Mucosa of descending colon (tissue), 3 donors: ENCODE measurements around the gene CKAP2L. TPM values are rescaled to one million over a fixed set of nuclear protein-coding genes. Genes with fewer than 3 reads are reported as not detected.

ENCODE experiments used
- ATAC-seq: fragments of 200-7000 bp; cut with Tn5 transposase; one replicate; pipeline ENCODE4 v1.9.1; 2020; ENCODE audit warnings: mild to moderate bottlenecking, moderate library complexity
- DNase-seq, 3 donors: peaks; one replicate each; pipeline ENCODE4 v3.0.0-alpha.2; 2020
- H3K36me3 ChIP-seq: fragments of 200-600 bp; one replicate; pipeline ENCODE4 v1.8.0; 2021; ENCODE audit warnings: low read depth, mild to moderate bottlenecking
- H3K4me1 ChIP-seq: fragments of 200-600 bp; one replicate; pipeline ENCODE4 v1.8.0; 2021; ENCODE audit warnings: low read depth, mild to moderate bottlenecking
- H3K4me3 ChIP-seq: fragments of 200-600 bp; one replicate; pipeline ENCODE4 v1.8.0; 2021; ENCODE audit warnings: mild to moderate bottlenecking
- H3K9me3 ChIP-seq: fragments of 200-600 bp; one replicate; pipeline ENCODE4 v1.8.0; 2021; ENCODE audit warnings: mild to moderate bottlenecking
- intact Hi-C, 2 donors: fragments of 100-400 bp; cut with DNase I in 1 of 2; cut with micrococcal nuclease in 1 of 2; formaldehyde crosslinking; loops; one replicate each; pipeline versions ENCODE4 v1.11.0 to v1.11.1; 2022; cut with DNase I, micrococcal nuclease
- total RNA-seq, 3 donors: library from RNA; stranded (reverse); fragmentation: NEBNext Ultra II Directional in 2 of 3; extraction: Animal tissue kit (Norgen Biotek cat#: 25700) in 2 of 3; gene quantifications; one replicate each; pipeline versions ENCODE4 v1.2.1 to v1.2.4, GENCODE V29; 2021 to 2023
- TF ChIP-seq, protein P1 (sequence below): fragments of 200-600 bp; IDR thresholded peaks from one replicate; pipeline ENCODE4 v1.8.0; 2022; ENCODE audit warnings: antibody characterized with exemption, mild to moderate bottlenecking
- donor health status: DM: no; HTN: no; CAD: no; lungs with moderate emphysema.
- donor health status: DM: no; HTN: no; CAD: no.
- donor health status: DM: no; HTN: yes; CAD: no.

CKAP2L gene
- total RNA-seq, 3 donors from 2014 or later = 1.2 to 9.5 (median 2.8) TPM

DNA sequence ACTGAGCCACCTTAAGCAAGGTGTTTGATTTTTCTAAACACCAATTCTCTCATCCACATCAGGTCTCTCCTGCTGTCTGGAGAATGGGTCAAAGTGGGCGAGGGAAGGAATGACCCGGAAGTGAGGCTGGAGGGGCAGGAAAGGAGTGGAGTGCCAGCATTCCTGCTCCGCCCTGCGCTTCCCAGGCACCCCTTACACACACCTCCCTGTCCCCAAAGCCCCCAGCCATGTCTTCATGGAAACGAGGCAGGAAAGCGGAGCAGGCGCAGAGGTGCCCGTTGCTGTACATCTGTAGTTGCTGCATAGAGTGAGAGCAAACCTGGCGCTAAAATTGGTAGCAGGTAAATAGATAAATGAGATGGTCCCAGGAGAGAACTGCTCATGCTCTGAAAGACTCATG lies 70.8 kb downstream of the CKAP2L start:
- TF ChIP-seq, protein P1, sequence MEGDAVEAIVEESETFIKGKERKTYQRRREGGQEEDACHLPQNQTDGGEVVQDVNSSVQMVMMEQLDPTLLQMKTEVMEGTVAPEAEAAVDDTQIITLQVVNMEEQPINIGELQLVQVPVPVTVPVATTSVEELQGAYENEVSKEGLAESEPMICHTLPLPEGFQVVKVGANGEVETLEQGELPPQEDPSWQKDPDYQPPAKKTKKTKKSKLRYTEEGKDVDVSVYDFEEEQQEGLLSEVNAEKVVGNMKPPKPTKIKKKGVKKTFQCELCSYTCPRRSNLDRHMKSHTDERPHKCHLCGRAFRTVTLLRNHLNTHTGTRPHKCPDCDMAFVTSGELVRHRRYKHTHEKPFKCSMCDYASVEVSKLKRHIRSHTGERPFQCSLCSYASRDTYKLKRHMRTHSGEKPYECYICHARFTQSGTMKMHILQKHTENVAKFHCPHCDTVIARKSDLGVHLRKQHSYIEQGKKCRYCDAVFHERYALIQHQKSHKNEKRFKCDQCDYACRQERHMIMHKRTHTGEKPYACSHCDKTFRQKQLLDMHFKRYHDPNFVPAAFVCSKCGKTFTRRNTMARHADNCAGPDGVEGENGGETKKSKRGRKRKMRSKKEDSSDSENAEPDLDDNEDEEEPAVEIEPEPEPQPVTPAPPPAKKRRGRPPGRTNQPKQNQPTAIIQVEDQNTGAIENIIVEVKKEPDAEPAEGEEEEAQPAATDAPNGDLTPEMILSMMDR = no peak
- ATAC-seq (no peak), DNase-seq (no peak)
- Histone ChIP-seq H3K9me3 (no peaks in the 10 kb centered on the region), H3K4me3 (no peak overlapping the region), H3K4me1 (peaks cover 2% of the 10 kb centered on the region), H3K36me3 (no peaks in the 10 kb centered on the region)
- intact Hi-C loops = loop anchor here in 1 of 2 donors (10.0 kb wide), 1 partner anchor 69 kb away; no protein-coding TSS in a partner anchor

DNA sequence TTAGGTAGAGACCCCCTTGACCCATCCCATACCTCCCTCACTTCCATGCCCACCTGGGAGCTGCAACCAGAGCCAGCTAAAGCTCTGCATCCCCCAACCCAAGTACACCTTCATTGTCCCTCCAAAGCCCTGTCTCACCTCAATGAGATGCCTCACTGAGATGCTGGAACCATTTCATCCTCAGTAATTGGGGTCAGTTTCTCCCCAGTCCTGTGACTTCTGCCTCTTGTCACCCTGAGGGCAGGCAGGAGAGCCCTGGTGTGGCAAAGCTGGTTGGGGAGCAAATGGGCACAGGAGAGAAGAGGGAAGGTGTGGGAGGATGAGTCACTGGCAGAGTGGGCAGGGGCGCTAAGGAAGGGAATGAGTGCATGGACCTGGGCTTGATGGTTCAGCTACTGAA lies 71.5 kb downstream of the CKAP2L start:
- ATAC-seq (no peak), DNase-seq (no peak)
- H3K36me3 ChIP-seq = no peaks in the 10 kb centered on the region
- H3K4me3 ChIP-seq = no peak overlapping the region
- TF ChIP-seq, protein P1 = no peak
- H3K9me3 ChIP-seq = no peaks in the 10 kb centered on the region
- H3K4me1 ChIP-seq = peaks cover 2% of the 10 kb centered on the region
- intact Hi-C loops = loop anchor here in 1 of 2 donors (10.0 kb wide), 1 partner anchor 68 kb away; no protein-coding TSS in a partner anchor

DNA sequence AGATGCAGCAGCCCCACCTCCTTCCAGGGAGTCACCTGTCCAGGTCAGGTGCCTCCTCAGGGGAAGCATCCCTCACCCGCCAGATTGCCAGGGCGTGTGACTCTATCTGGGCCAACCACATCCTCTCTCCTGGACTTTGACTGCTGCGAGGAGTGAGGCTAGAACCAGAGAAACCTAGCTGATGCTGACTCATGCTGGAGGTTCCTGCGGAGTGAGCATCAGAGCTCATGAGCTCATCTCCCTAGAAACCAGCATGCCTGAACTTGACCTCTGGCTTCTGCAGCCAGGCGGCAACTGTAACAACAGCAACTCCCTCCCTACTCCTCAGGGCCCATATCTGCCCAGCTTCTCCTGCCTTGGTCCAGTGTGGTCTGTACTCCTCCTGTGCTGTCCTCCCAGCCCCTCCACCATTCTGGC lies 71.9 kb downstream of the CKAP2L start:
- Histone ChIP-seq H3K9me3 (no peaks in the 10 kb centered on the region), H3K4me1 (peaks cover 2% of the 10 kb centered on the region), H3K36me3 (no peaks in the 10 kb centered on the region), H3K4me3 (no peak overlapping the region)
- DNase-seq = peak; percentile 69 to 83 (median 74)
- intact Hi-C loops = loop anchor here in 1 of 2 donors (10.0 kb wide), 1 partner anchor 68 kb away; no protein-coding TSS in a partner anchor
- ATAC-seq = peak; percentile 93
- TF ChIP-seq, protein P1 = no peak

DNA sequence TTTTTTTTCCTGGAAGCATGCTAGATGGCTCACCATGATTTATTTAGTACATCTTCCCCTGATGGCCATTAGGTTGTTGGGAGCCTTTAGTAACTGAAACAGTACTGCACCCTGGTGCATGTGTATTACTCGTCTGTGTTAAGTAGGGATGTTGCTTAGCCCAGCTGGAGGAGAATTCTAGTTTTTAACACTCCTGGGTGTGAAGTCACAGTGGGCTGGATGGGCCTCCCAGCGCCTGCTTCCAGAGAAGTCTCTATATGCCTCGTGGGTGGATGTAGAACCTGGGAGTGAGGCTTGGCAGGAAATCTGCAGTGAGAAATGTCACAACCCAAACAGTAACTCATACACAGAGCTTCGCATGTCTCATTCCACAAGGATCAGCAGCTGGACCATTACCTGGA lies 72.5 kb downstream of the CKAP2L start:
- intact Hi-C loops = loop anchor here in 1 of 2 donors (10.0 kb wide), 1 partner anchor 67 kb away; no protein-coding TSS in a partner anchor
- H3K4me1 ChIP-seq = peaks cover 2% of the 10 kb centered on the region
- no peak for ATAC-seq

DNA sequence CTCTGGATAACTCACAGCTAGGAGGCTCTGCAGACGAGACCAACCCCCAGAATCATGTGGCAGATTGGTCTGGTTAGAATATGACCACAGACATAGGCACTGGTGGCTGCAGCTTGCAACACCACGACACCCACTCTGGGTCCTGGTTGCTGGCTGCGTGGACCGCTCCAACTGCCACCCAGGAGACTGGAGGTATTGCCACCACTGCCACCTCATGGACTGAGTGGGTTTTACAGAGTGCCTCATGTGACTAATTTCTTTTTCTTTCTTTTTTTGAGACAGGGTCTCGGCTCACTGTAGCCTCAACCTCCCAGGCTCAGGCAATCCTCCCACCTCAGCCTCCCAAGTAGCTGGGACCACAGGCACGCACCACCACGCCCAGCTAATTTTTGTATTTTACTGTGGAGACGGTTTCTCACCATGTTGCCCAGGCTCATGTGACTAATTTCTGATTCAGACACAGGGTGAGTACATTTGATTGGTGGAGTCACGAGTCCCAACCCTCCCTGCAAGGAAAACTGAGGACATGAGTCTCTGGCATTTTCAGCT lies 73.5 kb downstream of the CKAP2L start:
- DNase-seq (peak; percentile 71 to 82 (median 73)), ATAC-seq (peak; percentile 65)
- no peaks in the 10 kb centered on the region for H3K36me3 ChIP-seq
- peaks cover 2% of the 10 kb centered on the region for H3K4me1 ChIP-seq
- intact Hi-C loops = loop anchor here in 1 of 2 donors (10.0 kb wide), 1 partner anchor 66 kb away; no protein-coding TSS in a partner anchor
- H3K9me3 ChIP-seq = no peaks in the 10 kb centered on the region
- H3K4me3 ChIP-seq = no peak overlapping the region
- TF ChIP-seq, protein P1 = peak; percentile 50

More for the DNA sequence above, 72.5 kb downstream of the CKAP2L start:
- DNase-seq = no peak
- Histone ChIP-seq H3K4me3 (no peak overlapping the region), H3K36me3 (no peaks in the 10 kb centered on the region), H3K9me3 (no peaks in the 10 kb centered on the region)
- TF ChIP-seq, protein P1 = no peak
